Stomach (tissue), 9 donors: Measurements from ENCODE around the gene FTO. TPM values are rescaled to one million over a fixed set of nuclear protein-coding genes. Genes with fewer than 3 reads are reported as not detected.
A peak's percentile ranks its signal among the peaks of the same experiment; 100 is the strongest.

Source experiments
- DNase-seq, 2 donors: peaks; one replicate each; pipeline versions ENCODE4 v3.0.0 to v3.0.0-alpha.2; 2013 to 2019
- H3K27ac ChIP-seq, 5 donors: fragments of 200-600 bp in 4 of 5; sonication (generic) in 4 of 5; one replicate each; pipeline ENCODE4 v1.5.1; 2013 to 2019; ENCODE audit warnings: mild to moderate bottlenecking in 1 of 5, moderate library complexity in 1 of 5
- H3K27me3 ChIP-seq, 3 donors: fragments of 200-600 bp; sonication (generic); one replicate each; pipeline ENCODE4 v1.5.1; 2017 to 2019; ENCODE audit warnings: mixed run types in 1 of 3
- H3K36me3 ChIP-seq, 4 donors: fragments of 200-600 bp; sonication (generic); 1 replicate in 3 of 4; 2 replicates in 1 of 4; pipeline ENCODE4 v1.5.1; 2016 to 2019
- H3K4me1 ChIP-seq, 4 donors: fragments of 200-600 bp; sonication (generic); one replicate each; pipeline ENCODE4 v1.5.1; 2016 to 2019
- H3K4me3 ChIP-seq, 4 donors: fragments of 200-600 bp; sonication (generic) in 3 of 4; one replicate each; pipeline ENCODE4 v1.5.1; 2016 to 2019; ENCODE audit warnings: mild to moderate bottlenecking in 1 of 4
- H3K9me3 ChIP-seq, 4 donors: fragments of 200-600 bp; sonication (generic); one replicate each; pipeline ENCODE4 v1.5.1; 2016 to 2019
- EP300 ChIP-seq: sonication (generic); formaldehyde crosslinking; IDR thresholded peaks from one replicate; pipeline ENCODE4 v1.6.1; 2017; ENCODE audit warnings: antibody characterized with exemption
- POLR2A ChIP-seq, 4 donors: fragments of 450-650 bp; IDR thresholded peaks; one replicate each; pipeline ENCODE4 v1.6.1; 2016; ENCODE audit warnings: antibody characterized with exemption in 4 of 4, control low read depth in 2 of 4, mild to moderate bottlenecking in 1 of 4, moderate library complexity in 1 of 4
- POLR2AphosphoS5 ChIP-seq, 3 donors: sonication (generic); formaldehyde crosslinking; IDR thresholded peaks; one replicate each; pipeline ENCODE4 v1.6.1; 2016; ENCODE audit warnings: antibody characterized with exemption in 3 of 3
- WGBS, 5 donors: extraction: QIAGEN DNeasy Blood & Tissue Kit in 3 of 5; methylation state at CpG; one replicate each; pipeline versions ENCODE4 v1.1.5 to v1.1.7; 2013 to 2018; 5-methylcytosine and 5-hydroxymethylcytosine counted together
- intact Hi-C: fragments of 100-400 bp; cut with DNase I; formaldehyde crosslinking; loops from one replicate; pipeline ENCODE4 v1.15.1; 2023; ENCODE audit warnings: low total_unique reads
- polyA plus RNA-seq, 3 donors: library from polyadenylated mRNA; stranded (reverse); fragments of 200-250 nt; gene quantifications; one replicate each; pipeline ENCODE4 v1.2.3, GENCODE V29; 2013
- total RNA-seq, 5 donors: library from RNA; depleted of rRNA; stranded (reverse); fragments of >200 nt; gene quantifications; one replicate each; pipeline versions ENCODE4 v1.1.0 to v1.2.3, GENCODE V29; 2014 to 2016
- TF ChIP-seq, protein P1 (sequence below), 7 experiments: fragments of 450-650 bp in 4 of 7; fragments of 200-600 bp in 3 of 7; sonication (generic) in 3 of 7; IDR thresholded peaks; one replicate each; pipeline ENCODE4 v1.5.1; 2016 to 2019; ENCODE audit warnings: antibody characterized with exemption in 7 of 7, control low read depth in 2 of 7, mild to moderate bottlenecking in 1 of 7
- donor health status: healthy with polysubstance abuse.
- donor health status: Bipolar disorder and iron deficiency.
- donor health status: healthy.

The FTO gene
- total and polyA plus RNA-seq, 8 donors: 9.3 to 88.7 (median 24.6) TPM

- no peaks in the 10 kb centered on the region for H3K9me3 ChIP-seq
- no peak overlapping the region for H3K4me3 ChIP-seq
- intact Hi-C loops: no loop called here
- no peak for DNase-seq
- no peak overlapping the region for H3K27ac ChIP-seq
- TF ChIP-seq POLR2AphosphoS5 (IDR thresholded peaks at IDR 0.05): no peak
- TF ChIP-seq EP300: no peak
- TF ChIP-seq, protein P1, sequence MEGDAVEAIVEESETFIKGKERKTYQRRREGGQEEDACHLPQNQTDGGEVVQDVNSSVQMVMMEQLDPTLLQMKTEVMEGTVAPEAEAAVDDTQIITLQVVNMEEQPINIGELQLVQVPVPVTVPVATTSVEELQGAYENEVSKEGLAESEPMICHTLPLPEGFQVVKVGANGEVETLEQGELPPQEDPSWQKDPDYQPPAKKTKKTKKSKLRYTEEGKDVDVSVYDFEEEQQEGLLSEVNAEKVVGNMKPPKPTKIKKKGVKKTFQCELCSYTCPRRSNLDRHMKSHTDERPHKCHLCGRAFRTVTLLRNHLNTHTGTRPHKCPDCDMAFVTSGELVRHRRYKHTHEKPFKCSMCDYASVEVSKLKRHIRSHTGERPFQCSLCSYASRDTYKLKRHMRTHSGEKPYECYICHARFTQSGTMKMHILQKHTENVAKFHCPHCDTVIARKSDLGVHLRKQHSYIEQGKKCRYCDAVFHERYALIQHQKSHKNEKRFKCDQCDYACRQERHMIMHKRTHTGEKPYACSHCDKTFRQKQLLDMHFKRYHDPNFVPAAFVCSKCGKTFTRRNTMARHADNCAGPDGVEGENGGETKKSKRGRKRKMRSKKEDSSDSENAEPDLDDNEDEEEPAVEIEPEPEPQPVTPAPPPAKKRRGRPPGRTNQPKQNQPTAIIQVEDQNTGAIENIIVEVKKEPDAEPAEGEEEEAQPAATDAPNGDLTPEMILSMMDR (IDR thresholded peaks at IDR 0.05): no peak
- TF ChIP-seq POLR2A (IDR thresholded peaks at IDR 0.05): no peak
- H3K36me3 ChIP-seq: no peaks in the 10 kb centered on the region
- no peaks in the 10 kb centered on the region for H3K27me3 ChIP-seq
- no peaks in the 10 kb centered on the region for H3K4me1 ChIP-seq
- 82 to 93% (median 91%) methylated on average over 7 of the region's 7 CpGs for WGBS, 5 donors
Observed at GRCh38 chr16:54160252-54160860, 456.4 kb downstream of the FTO start.

GRCh38 chr16:54160939-54161897 is 457.3 kb downstream of the FTO start:
- Histone ChIP-seq H3K4me1 (no peaks in the 10 kb centered on the region), H3K9me3 (no peaks in the 10 kb centered on the region), H3K36me3 (no peaks in the 10 kb centered on the region), H3K27me3 (no peaks in the 10 kb centered on the region), H3K27ac (no peak overlapping the region), H3K4me3 (no peak overlapping the region)
- intact Hi-C loops: no loop called here
- TF ChIP-seq POLR2AphosphoS5 (IDR thresholded peaks at IDR 0.05): no peak
- TF ChIP-seq, protein P1 (IDR thresholded peaks at IDR 0.05): no peak
- TF ChIP-seq POLR2A (IDR thresholded peaks at IDR 0.05): no peak
- TF ChIP-seq EP300: no peak
- DNase-seq: peak in 1 of 2 donors; percentile 9
- WGBS, 5 donors: 58 to 68% (median 66%) methylated on average over 18 to 19 of the region's 19 CpGs

DNA sequence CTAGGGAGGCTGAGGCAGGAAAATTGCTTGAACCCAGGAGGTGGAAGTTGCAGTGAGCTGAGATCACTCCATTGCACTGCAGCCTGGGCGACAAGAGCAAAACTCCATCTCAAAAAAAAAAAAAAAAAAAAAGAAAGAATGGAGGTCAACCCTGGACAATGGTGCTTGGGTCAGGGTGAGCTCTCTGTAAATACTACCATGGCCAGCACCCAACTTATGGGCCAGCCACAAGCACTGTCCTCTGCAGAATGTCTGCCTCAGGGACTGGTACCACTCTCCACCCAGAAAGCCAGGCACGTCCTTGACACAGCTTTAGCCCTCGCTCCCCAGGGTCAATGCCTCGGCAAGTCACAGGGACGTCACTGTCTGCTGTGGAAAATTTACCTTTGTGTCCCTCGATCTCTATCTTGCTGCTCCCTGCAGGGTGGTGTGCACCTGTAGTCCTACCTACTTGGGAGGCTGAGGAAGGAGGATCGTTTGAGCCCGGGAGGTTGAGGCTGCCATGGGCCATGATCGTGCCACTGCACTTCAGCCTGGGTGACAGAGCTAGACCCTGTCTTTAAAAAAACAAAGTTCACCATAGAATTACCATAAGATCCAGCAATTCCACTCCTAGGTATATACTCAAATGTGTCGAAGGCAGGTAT is 459.4 kb downstream of the FTO start:
- no peak for DNase-seq
- Histone ChIP-seq H3K27me3 (no peaks in the 10 kb centered on the region), H3K4me1 (no peaks in the 10 kb centered on the region), H3K9me3 (no peaks in the 10 kb centered on the region), H3K36me3 (no peaks in the 10 kb centered on the region), H3K27ac (no peak overlapping the region), H3K4me3 (no peak overlapping the region)
- no peak for TF ChIP-seq EP300
- no peak for TF ChIP-seq POLR2A (IDR thresholded peaks at IDR 0.05)
- no peak for TF ChIP-seq POLR2AphosphoS5 (IDR thresholded peaks at IDR 0.05)
- TF ChIP-seq, protein P1 (IDR thresholded peaks at IDR 0.05): no peak
- intact Hi-C loops: no loop called here
- WGBS, 5 donors: 85 to 93% (median 90%) methylated on average over 9 to 10 of the region's 10 CpGs

GRCh38 chr16:54164789-54165173 is 460.8 kb downstream of the FTO start:
- WGBS, 5 donors: 76 to 91% (median 88%) methylated on average over 3 of the region's 3 CpGs
- Histone ChIP-seq H3K27ac (no peak overlapping the region), H3K36me3 (no peaks in the 10 kb centered on the region), H3K9me3 (no peaks in the 10 kb centered on the region), H3K27me3 (no peaks in the 10 kb centered on the region), H3K4me1 (no peaks in the 10 kb centered on the region), H3K4me3 (no peak overlapping the region)
- intact Hi-C loops: no loop called here
- TF ChIP-seq POLR2AphosphoS5 (IDR thresholded peaks at IDR 0.05): no peak
- TF ChIP-seq, protein P1 (IDR thresholded peaks at IDR 0.05): no peak
- no peak for TF ChIP-seq POLR2A (IDR thresholded peaks at IDR 0.05)
- TF ChIP-seq EP300: no peak
- no peak for DNase-seq
